ENCODE results near the gene NPLOC4. TPM values are rescaled to one million over a fixed set of nuclear protein-coding genes. Genes with fewer than 3 reads are reported as not detected.

Gene NPLOC4
- total RNA-seq, 1 experiment from 2014 or later: 131 TPM

DNA sequence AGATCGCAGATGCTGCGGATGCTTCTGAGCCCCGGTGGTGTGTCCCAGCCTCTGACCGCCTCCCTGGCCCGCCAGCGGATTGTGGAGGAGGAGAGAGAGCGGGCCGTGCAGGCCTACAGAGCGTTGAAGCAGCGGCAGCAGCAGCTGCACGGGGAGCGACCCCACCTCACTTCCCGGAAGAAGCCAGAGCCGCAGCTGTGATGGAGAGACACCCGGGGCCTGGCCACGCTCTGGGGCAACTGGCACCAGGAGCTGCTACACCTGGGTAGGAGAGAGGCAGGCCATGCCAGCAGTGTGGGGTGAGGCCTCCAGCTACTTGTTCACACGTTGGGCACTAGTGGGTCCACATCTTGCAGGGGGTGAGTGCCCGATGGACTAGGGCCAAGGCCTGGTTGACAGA, 35.6 kb upstream of the NPLOC4 start:
- Histone ChIP-seq H3K27me3 (no peaks in the 10 kb centered on the region), H3K4me1 (peaks cover 4% of the 10 kb centered on the region), H3K9me3 (replicated peaks) (no peaks in the 10 kb centered on the region), H3K36me3 (peaks cover 61% of the 10 kb centered on the region), H3K27ac (no peak overlapping the region), H3K4me3 (no peak overlapping the region)
- peak in 1 of 2 experiments; percentile 40 for DNase-seq

GRCh38 chr17:81667754-81668153, 30.8 kb upstream of the NPLOC4 start:
- Histone ChIP-seq H3K4me1 (peaks cover 12% of the 10 kb centered on the region), H3K27ac (no peak overlapping the region), H3K9me3 (replicated peaks) (no peaks in the 10 kb centered on the region), H3K36me3 (peaks cover 37% of the 10 kb centered on the region), H3K4me3 (peak overlapping the region; percentile 87; the same call in 1 of the 2 replicates), H3K27me3 (no peaks in the 10 kb centered on the region)
- peak in 1 of 2 experiments; percentile 44 for DNase-seq

GRCh38 chr17:81666342-81667191, 29.7 kb upstream of the NPLOC4 start, which contains the start of the genes CCDC137 and OXLD1:
CCDC137 (plus strand) TSS chr17:81666737; CDS start chr17:81666767, 30 bp downstream.
OXLD1 (minus strand) TSS chr17:81666605; CDS start chr17:81666577, 28 bp downstream.
- peaks cover 12% of the 10 kb centered on the region for H3K4me1 ChIP-seq
- peak; percentile 99 to 100 for DNase-seq
- H3K27ac ChIP-seq: peak within 1 kb of the TSS; percentile 76
- H3K9me3 ChIP-seq (replicated peaks): no peaks in the 10 kb centered on the region
- peak within 1 kb of the TSS; percentile 87 for H3K4me3 ChIP-seq
- H3K27me3 ChIP-seq: no peaks in the 10 kb centered on the region
- peaks cover 28% of the 10 kb centered on the region for H3K36me3 ChIP-seq

DNA sequence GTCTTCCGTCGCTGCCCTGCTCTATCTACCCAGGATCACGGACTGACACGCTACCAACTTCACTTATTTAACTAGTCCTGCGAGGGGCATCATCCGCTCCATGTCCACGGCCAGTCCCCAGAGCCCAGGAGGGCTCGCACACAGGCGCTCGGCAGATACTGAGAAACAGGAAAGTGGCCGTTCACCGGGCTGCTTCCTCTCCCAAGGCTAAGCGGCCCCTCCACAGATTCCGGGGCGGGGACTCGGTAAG, 29.1 kb upstream of the NPLOC4 start:
- H3K36me3 ChIP-seq: peaks cover 23% of the 10 kb centered on the region
- peak overlapping the region; percentile 87 for H3K4me3 ChIP-seq
- peak overlapping the region; percentile 76 for H3K27ac ChIP-seq
- peak; percentile 80 to 82 for DNase-seq
- no peaks in the 10 kb centered on the region for H3K27me3 ChIP-seq
- H3K9me3 ChIP-seq (replicated peaks): no peaks in the 10 kb centered on the region
- H3K4me1 ChIP-seq: peaks cover 12% of the 10 kb centered on the region

DNA sequence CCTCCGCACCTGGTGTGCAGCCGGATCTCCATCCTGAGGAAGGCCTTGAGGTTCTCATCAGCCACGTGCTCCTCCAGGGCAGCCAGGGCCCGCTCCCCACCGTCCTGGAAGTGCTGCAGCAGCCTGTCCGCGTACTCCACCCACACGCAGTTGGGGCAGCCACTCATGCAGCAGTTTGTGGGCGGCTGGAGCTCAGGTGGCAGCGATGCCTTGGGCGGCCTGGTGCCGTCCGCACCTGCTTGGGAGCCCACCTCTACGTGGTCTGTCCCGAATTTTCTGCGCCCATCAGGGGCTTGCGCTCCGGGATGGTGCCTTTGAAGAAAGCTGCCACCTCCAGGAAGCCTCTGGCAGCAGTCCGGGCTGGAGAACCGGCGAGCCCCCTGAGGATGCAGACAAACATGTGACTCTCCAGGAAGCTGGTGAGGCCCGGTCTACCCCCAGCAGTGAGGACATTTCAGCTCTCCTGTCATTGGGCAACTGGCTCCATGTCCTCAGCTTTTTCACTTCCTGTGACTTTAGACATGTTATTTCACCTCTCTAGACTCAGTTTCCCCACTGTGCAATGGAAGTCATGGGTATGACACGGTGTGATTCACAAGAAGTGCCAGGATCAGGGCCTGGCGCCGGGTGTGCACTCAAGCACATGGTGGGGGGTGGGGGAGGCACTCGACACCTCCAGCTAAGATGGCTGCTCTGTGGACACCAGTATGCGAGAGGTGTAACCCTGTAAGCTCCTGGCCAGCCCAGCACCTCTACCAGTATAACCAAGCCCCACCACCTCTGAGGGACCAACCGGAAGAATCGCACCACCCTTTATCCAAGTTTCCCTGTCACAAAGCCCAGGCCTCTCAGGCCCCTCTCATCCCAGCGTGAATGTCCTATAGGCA, 28.5 kb upstream of the NPLOC4 start:
- Histone ChIP-seq H3K4me3 (peak overlapping the region; percentile 87), H3K9me3 (replicated peaks) (no peaks in the 10 kb centered on the region), H3K4me1 (peaks cover 12% of the 10 kb centered on the region), H3K36me3 (peaks cover 18% of the 10 kb centered on the region), H3K27ac (peak overlapping the region; percentile 76), H3K27me3 (no peaks in the 10 kb centered on the region)
- peak; percentile 55 to 61 for DNase-seq

- DNase-seq: no peak
- Histone ChIP-seq H3K27me3 (no peaks in the 10 kb centered on the region), H3K36me3 (peaks cover 6% of the 10 kb centered on the region), H3K4me1 (peaks cover 12% of the 10 kb centered on the region), H3K4me3 (no peak overlapping the region), H3K9me3 (replicated peaks) (no peaks in the 10 kb centered on the region), H3K27ac (no peak overlapping the region)
Observed at GRCh38 chr17:81664051-81664470, 27.1 kb upstream of the NPLOC4 start.

GRCh38 chr17:81662002-81662401, 25.1 kb upstream of the NPLOC4 start:
- Histone ChIP-seq H3K4me1 (peaks cover 6% of the 10 kb centered on the region; the same call in 1 of the 2 replicates), H3K9me3 (replicated peaks) (no peaks in the 10 kb centered on the region), H3K36me3 (no peaks in the 10 kb centered on the region), H3K27me3 (no peaks in the 10 kb centered on the region), H3K27ac (no peak overlapping the region), H3K4me3 (no peak overlapping the region)
- DNase-seq: no peak

DNA sequence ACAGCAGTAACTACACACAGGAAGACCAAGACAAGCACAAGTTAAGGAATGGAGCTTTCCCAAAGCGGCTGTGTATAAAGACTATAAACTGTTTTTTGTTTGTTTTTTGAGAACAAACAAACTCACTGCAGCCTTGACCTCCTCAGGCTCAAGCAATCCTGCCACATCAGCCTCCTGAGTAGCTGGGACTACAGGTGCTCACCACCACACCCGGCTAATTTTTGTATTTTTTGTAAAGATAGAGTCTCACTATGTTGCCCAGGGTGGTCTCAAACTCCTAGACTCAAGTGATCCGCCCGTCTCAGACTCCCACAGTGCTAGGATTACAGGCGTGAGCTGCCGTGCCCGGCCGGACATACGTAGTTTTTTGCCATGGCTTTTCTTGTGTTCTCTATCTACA, 23.5 kb upstream of the NPLOC4 start:
- Histone ChIP-seq H3K27ac (no peak overlapping the region), H3K4me1 (peaks cover 3% of the 10 kb centered on the region; the same call in 1 of the 2 replicates), H3K9me3 (replicated peaks) (no peaks in the 10 kb centered on the region), H3K4me3 (no peak overlapping the region), H3K27me3 (no peaks in the 10 kb centered on the region), H3K36me3 (no peaks in the 10 kb centered on the region)
- no peak for DNase-seq

GRCh38 chr17:81659038-81659437, 22.1 kb upstream of the NPLOC4 start:
- H3K27ac ChIP-seq: no peak overlapping the region
- no peak overlapping the region for H3K4me3 ChIP-seq
- no peak for DNase-seq
- no peaks in the 10 kb centered on the region; the same call in 1 of the 2 replicates for H3K27me3 ChIP-seq
- no peaks in the 10 kb centered on the region for H3K36me3 ChIP-seq
- no peaks in the 10 kb centered on the region for H3K4me1 ChIP-seq
- H3K9me3 ChIP-seq (replicated peaks): no peaks in the 10 kb centered on the region

GRCh38 chr17:81656835-81657234, 19.9 kb upstream of the NPLOC4 start:
- H3K9me3 ChIP-seq (replicated peaks): no peaks in the 10 kb centered on the region
- no peak overlapping the region for H3K27ac ChIP-seq
- peak in 1 of 2 experiments; percentile 51 for DNase-seq
- H3K27me3 ChIP-seq: peaks cover 4% of the 10 kb centered on the region; the same call in 1 of the 2 replicates
- H3K4me1 ChIP-seq: no peaks in the 10 kb centered on the region; the same call in 1 of the 2 replicates
- no peaks in the 10 kb centered on the region for H3K36me3 ChIP-seq
- no peak overlapping the region for H3K4me3 ChIP-seq

DNA sequence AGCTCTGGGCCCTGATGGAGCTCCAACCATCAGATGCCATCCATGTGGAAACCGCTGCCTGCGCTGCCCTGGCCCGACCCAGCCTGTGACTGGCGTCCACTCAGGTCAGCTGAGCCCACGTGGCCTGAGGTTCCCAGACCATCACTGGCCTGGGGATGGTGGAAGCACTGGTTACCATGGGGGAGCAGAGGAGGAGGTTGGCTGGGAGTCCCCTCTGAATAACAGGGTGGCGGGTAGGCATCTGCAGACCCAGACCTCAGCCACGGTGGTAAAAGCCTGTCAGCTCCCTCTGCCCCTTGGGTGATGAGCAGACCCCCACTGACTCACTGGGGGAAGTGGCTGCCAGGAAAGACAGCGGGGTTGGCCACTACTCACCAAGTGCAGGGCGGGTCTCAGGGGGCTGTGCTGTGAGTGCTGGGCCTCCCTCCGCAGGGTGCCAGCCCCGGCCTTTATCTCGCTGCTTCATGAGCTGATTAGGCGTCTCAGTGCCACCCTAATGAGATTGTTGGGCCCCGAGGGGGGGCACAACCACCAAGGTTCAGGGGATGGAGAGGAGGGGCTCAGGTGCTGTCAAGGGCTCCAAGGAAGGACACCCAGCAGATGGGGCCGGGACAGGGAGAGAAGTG, 19.3 kb upstream of the NPLOC4 start, which contains the start of gene PDE6G:
PDE6G (minus strand) TSS at position 425 of the 626 bp plus-strand sequence. CDS start 3,237 bp downstream, outside the sequence.
- H3K4me1 ChIP-seq: no peaks in the 10 kb centered on the region; the same call in 1 of the 2 replicates
- no peak within 1 kb of the TSS for H3K27ac ChIP-seq
- no peaks in the 10 kb centered on the region for H3K36me3 ChIP-seq
- no peak for DNase-seq
- H3K27me3 ChIP-seq: peaks cover 4% of the 10 kb centered on the region; the same call in 1 of the 2 replicates
- H3K4me3 ChIP-seq: no peak within 1 kb of the TSS
- no peaks in the 10 kb centered on the region for H3K9me3 ChIP-seq (replicated peaks)

- Histone ChIP-seq H3K27me3 (peaks cover 4% of the 10 kb centered on the region; the same call in 1 of the 2 replicates), H3K4me1 (no peaks in the 10 kb centered on the region; the same call in 1 of the 2 replicates), H3K36me3 (no peaks in the 10 kb centered on the region), H3K4me3 (no peak overlapping the region), H3K27ac (no peak overlapping the region), H3K9me3 (replicated peaks) (no peaks in the 10 kb centered on the region)
- no peak for DNase-seq
Observed at GRCh38 chr17:81655378-81656117, 18.6 kb upstream of the NPLOC4 start.

- no peaks in the 10 kb centered on the region for H3K9me3 ChIP-seq (replicated peaks)
- H3K4me1 ChIP-seq: no peaks in the 10 kb centered on the region; the same call in 1 of the 2 replicates
- H3K4me3 ChIP-seq: no peak overlapping the region
- no peak for DNase-seq
- no peaks in the 10 kb centered on the region for H3K36me3 ChIP-seq
- H3K27ac ChIP-seq: no peak overlapping the region
- peaks cover 4% of the 10 kb centered on the region; the same call in 1 of the 2 replicates for H3K27me3 ChIP-seq
Observed at GRCh38 chr17:81652906-81653771, 16.2 kb upstream of the NPLOC4 start.
